Mucosa of gallbladder (tissue), 1 donor: Measurements from ENCODE around the gene GP9. TPM values are rescaled to one million over a fixed set of nuclear protein-coding genes. Genes with fewer than 3 reads are reported as not detected.

Experiments
- DNase-seq: peaks from one replicate; pipeline ENCODE4 v3.0.0-alpha.2; 2020; ENCODE audit warnings: low spot score
- total RNA-seq: library from RNA; stranded (reverse); gene quantifications from one replicate; pipeline ENCODE4 v1.2.1, GENCODE V29; 2021
- donor health status: DM: no; HTN: no; CAD: no.

Gene GP9
- total RNA-seq, 1 donor from 2014 or later, result not detected

GRCh38 chr3:129028866-129029265 is 31.7 kb upstream of the GP9 start:
- DNase-seq, result no peak

GRCh38 chr3:129030611-129031010 is 30.0 kb upstream of the GP9 start:
- no peak for DNase-seq

GRCh38 chr3:129031476-129032215 is 28.9 kb upstream of the GP9 start:
- DNase-seq, result no peak

GRCh38 chr3:129032716-129033115 is 27.9 kb upstream of the GP9 start:
- no peak for DNase-seq

- DNase-seq, result no peak
These were observed 27.4 kb upstream of the GP9 start for GRCh38 chr3:129033151-129033550.

GRCh38 chr3:129033633-129034321 is 26.8 kb upstream of the GP9 start:
- no peak for DNase-seq

GRCh38 chr3:129034642-129035041 is 25.9 kb upstream of the GP9 start:
- DNase-seq, result no peak

- DNase-seq, result no peak
These were observed 25.0 kb upstream of the GP9 start for GRCh38 chr3:129035360-129036221.

GRCh38 chr3:129036222-129037092 is 24.1 kb upstream of the GP9 start:
- DNase-seq, result no peak

GRCh38 chr3:129037093-129037419 is 23.5 kb upstream of the GP9 start:
- no peak for DNase-seq

- DNase-seq, result no peak
These were observed 22.3 kb upstream of the GP9 start for GRCh38 chr3:129038121-129038855.

- no peak for DNase-seq
These were observed 21.1 kb upstream of the GP9 start for GRCh38 chr3:129039271-129040038.

GRCh38 chr3:129040039-129040336 is 20.6 kb upstream of the GP9 start:
- DNase-seq, result no peak

GRCh38 chr3:129040579-129041300 is 19.8 kb upstream of the GP9 start:
- DNase-seq, result no peak

- DNase-seq, result no peak
These were observed 14.9 kb upstream of the GP9 start for GRCh38 chr3:129045675-129046036.

GRCh38 chr3:129046037-129046731 is 14.4 kb upstream of the GP9 start:
- no peak for DNase-seq

- no peak for DNase-seq
These were observed 13.6 kb upstream of the GP9 start for GRCh38 chr3:129046732-129047552.

GRCh38 chr3:129047553-129047839 is 13.1 kb upstream of the GP9 start:
- DNase-seq, result no peak
